Measurements from ENCODE around the gene RXRA.

Gene RXRA

DNA sequence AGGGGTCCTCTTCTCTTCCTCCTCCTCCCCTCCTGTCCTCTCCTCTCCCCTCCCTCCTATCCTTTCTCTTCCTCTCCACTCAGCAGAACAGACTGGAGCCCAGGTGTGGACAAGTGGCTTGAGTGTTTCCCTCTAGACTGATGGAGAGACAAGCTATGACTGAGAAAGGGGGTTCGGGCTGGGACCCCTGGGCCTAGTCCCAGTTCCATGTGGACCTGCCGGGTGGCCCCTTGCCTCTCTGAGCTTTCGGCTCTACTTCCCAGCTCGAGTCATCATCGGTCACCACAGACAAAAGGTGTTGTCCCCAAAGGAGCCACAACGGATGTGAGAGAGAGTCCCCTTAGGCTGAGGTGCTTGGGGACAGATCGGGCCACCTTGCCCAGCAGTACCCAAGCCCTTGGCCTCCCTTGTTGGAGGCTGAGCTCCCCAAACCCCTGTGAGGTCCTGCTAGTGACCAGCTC lies 3.4 kb upstream of the RXRA start:
- no peak for DNase-seq

DNA sequence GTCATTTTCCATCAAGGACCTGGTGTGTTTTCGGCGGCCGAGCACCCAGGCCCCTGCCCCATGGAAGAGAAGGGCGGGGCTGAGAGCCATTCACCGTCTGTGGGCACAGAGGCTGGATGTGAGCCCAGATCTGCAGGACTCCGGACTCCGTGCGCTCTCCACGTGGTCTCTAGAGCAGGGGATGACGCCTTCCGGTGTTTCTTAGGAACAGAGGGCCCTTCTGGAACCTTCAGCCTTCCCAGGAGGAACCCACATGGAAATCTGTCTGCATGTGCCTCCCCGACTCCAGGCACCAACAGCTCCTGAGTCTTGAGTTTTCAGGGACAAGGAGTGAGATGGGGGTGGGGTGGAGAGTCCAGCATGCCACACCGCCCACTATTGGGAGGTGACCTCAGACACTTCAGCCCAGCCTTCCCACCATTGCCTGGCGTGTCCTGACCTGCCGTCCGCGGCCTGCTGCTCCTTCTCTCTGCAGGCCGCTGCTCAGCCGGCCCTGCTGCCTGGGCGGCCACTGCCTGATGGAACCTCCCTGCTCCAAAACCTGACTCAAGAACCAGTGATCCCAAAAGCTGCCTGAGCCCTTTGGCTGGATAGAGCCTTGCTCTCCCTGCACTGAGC lies 2.4 kb upstream of the RXRA start:
- peak in 28 of 56 donors; percentile 21 to 78 (median 52) for DNase-seq

DNA sequence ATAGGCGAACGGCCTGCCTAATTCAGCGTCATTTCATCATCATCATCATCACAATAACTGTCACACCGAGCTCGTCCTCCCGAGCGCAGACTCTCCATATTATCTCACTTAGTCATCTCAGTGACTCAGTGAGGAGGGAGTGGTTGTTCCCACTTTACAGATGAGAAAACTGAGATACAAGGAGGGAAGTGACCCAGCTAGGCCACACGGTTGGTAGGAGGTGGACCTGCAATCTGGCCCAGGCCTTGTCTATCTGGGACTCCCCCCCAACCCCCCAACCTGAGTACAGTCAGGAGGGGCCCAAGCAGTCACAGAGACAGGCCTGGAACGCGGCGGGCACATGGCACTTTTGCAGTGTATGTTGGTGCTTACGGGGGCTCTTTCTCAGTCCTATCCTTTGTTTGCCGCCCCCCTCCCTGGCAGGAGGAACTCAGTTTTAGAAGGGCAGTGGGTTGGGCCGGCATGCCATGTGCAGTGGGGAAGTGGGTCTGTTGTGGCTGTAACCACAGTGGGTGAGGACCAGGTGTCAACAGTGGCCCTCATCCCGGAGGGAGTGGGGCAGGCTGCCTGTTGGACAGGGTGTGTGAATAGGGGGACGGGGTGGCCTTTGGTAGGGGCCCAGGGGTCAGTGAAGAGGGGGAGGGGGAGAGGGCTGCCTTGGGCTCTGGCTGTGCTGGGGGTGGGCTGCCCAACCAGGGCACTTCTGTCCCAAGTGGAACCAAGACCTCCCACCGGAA lies 1.7 kb upstream of the RXRA start:
- no peak for DNase-seq

DNA sequence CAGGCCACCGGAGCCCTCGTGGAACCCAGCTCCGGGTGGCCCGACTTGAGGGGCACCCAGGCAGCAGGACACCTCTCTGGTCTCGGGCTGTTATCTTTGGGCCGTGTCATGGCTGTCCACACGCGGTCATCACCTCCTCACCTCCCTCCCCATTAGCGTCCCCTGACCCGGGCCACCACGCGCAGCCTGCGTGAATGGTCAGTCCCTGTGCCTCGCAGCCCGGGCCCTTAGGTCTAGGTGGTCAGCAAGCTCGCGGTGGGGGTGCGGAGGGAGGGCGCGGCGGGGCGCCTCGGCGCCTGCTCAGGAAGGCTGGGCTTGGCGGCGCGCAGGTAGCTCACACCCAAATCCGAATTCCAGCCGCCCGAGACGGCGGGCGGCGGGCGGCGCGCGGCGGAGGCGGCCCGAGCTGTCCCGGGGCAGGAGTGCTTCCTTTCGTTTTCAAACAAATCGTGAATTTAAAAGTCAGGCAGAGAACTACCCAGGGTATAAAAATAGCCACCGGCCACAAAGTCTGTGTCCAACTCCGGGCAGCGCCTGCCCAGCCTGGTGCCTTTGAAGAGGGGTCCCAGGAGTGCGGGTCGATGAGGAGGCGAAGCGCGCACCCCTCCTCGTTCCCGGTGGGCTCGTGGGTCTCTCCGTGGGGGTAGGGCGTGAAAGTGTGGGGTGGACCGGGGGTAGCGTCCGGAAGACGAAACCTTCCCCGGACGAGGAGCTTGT lies 1.0 kb upstream of the RXRA start:
- peak in 3 of 56 donors; percentile 55 to 60 (median 55) for DNase-seq

DNA sequence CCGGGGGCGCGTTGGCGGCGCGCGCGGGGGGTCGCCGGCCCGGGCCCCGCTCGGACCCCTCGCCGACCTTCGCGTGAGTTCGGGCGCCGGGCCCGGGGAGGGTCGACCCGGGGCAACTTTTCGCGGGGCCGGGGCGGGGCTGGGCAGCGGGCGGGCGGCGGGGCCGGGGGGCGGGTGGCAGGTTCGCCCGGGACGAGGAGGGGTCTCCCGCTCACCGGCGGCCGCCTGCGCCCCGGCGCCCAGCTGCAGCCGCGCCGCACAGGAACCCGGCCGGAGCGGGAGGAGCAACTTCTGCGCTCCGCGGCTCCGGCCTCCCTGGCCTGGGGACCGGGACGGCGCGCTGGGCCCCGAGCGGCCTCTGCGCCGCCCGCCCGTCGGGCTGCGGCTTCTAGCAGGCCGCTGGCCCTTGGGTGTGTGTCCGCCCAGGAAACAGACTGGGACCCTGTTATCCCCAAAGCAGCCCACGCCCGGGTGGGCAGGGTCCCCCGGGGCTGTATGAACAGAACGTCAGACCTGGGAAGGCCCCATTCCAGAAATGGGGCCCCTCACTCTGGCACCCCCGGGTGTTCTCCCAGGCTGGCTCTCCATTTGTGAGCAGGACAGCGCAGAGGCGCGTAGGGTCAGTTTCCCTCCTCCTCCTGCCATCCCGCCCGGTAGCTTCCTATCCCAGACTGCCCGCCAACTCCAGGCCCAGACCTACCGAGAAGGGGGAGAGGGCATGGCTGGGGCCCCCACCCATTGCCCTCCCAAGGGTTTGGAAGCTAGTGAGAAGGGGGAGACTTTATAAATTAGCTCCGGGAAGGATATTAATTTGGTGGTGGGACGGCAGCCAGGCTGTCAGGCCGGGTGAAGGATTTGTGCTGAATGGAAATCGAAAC lies 708 bp downstream of the RXRA start:
- DNase-seq, result no peak

DNA sequence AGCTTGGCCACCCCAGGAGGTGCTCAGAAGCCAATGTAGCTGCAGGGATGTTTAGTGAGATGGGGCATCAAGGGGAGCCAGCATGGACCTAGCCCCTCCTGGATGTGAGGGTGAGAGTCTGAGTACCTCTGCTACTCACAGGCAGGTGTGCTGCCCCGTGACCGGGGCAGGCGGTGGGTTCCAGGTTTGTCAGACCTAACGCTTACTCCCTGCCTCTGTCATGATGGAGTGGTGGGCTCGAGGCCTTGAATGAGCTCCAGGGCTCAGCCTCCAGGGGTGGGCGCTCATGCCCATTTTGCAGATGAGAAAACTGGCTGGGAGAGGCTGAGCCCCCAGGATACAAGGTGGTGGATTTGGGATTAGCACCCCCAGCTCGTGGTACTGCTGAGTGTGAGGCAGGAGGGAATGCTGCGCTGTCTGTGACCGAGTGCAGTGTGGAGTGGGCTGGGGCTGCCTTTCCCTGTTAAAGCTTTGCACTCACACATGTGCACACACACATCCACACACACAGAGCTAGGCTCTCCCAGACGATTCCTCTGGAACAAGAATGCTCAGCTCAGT lies 1.5 kb downstream of the RXRA start:
- DNase-seq, result no peak

DNA sequence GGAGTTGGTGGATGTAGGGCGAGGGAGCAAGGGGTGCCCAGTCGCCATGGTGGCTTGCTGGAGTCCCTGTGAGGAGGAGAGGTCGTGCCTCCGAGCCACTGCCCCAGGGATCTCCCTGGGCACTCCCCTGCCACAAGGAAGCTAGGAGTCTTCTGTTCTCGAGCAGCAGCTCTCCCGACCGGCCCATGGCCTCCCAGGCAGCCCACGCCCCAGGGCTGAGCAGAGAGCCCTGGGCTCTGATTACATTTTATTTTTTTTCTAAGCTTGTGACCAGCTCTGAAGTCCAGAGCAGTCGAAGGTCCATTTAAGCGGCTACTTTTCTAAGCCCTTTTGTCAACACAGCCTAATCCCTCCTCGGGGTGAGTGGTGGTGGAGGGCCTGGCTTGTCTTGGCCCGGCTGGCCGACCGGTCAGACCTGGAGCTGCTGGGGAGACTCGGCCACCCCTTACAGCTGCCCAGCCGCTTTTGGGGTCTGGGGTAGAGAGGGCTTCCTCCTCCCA lies 2.1 kb downstream of the RXRA start:
- no peak for DNase-seq

DNA sequence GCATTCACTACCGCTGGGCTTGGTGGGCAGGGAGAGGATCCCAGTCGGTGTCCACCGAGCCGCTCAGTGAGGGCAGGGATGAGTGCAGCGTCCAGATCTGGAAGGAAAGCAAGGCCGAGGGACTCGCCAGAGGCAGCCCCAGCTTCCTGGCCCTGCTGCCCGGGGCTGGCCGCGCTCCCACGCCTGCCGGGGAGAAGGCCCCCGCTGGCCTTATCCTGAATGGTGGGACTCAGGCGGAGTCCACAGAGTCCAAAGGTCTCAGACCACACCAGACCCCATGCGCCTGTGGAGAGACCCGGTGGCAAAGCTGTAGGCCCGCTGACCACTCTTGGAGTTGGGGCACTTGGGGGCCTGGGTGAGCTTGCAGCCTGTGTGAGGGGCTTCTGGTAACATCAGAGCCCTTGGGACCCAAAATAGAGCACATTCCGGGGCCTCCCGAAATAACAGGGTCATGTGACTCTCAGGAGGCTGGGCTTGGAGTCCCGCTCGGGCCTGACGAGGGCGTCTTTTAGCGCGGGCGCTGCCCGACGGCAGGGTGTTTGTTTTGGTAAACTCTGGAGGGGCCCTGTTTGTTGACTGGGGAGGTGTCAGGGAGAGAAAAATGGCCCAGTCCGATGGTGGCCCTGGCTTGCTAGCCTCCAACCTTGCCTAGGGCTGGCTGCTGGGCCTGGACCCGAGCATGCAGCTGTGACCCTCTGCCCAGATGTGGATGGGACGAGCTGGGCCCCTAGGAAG lies 2.8 kb downstream of the RXRA start:
- DNase-seq, result peak in 3 of 56 donors; percentile 31 to 39 (median 33)

DNA sequence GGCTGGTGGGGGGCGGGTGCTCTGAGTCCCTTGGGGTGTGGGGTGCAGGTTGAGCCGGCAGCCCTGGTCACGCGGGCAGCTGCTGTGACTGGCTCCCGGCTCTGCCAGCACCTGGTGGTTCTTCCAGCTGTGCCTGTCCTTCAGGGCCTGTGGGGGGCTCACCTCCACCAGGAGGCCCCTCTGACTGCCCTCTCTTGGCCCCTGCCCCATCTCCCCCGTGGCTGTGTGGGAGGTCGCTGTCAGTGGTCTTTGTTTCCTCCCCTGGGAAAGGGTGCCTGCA lies 3.3 kb downstream of the RXRA start:
- DNase-seq, result no peak

DNA sequence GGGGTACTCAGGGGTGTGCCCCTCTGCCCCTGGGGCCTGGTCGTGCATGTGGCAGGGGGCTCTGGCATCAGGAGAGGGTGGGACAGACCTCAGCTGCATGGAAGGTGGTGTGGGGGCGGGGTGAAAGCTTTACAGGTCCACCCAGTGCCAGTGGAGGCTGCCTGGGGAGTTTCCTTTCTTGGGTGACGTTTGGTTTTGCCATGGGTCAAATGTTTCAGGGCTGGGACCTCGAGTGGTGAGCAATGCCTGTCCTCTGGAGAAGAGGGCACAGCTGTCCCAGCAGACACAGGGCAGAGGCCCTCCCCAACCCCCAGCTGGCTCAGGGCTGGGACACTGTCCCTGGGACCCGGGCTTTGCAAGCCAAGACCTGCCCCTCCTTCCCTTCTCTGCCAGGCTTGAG lies 3.6 kb downstream of the RXRA start:
- DNase-seq, result peak in 2 of 56 donors; percentile 27 to 33

DNA sequence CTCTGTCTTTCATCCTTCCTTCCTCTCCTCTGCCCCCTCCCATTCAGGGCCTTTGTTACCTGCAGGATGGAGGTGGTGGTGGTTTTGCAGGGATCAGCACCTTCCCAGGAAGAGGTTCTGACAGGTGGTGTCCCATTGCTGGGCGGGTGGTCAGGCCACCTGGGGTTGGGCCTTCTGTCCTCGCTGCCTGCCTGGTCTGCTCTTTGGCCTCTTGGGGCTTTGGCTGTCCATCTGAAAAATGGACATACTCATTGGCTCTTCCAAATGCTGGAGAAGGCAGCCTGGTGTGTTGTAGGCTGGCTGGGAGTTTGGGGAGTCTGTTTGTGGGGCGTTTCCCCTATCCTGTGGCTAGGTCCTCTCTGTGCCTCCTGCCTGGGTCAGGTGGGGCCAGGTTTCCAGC lies 4.3 kb downstream of the RXRA start:
- no peak for DNase-seq

DNA sequence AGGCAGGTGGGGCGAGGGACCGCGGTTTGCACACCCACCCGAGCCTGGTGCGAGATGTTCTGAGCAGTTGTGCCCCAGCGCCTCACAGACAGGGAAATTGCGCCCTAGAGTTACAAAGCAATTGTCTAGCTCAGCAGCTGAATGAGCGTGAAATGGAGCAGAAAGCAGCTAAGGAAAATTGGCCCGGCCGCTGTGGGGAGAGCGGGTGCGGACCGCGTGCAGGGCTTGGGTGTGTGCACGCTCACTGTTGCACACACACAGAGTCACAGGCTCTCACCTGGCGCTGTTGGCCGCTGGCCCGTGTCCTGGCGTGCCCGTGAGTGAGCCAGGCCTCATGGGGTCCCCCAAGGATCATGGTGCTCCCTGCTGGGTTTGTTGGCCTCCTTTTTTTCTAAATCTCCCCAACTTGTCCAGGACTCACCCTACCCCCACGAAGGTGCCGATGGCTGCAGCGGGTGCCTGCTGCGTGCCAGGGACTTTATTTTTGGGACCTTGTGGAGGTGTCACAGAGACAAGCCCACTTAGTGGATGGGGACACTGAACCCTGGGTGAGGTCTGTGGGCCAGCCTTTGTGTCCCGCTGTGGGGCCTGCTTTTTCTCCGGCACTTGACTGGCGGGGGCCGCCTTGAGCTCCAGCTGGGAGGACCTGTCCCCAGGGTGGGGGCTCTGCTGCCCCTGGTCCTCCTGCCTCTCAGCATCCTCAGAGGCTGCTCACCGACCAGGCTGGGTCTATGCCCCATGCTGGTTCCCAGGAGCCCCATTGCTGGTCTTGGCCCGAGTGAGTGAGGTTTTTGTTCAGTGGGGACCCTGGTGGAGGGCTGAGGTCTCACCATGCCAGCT lies 5.2 kb downstream of the RXRA start:
- peak in 9 of 56 donors; percentile 21 to 65 (median 49) for DNase-seq

DNA sequence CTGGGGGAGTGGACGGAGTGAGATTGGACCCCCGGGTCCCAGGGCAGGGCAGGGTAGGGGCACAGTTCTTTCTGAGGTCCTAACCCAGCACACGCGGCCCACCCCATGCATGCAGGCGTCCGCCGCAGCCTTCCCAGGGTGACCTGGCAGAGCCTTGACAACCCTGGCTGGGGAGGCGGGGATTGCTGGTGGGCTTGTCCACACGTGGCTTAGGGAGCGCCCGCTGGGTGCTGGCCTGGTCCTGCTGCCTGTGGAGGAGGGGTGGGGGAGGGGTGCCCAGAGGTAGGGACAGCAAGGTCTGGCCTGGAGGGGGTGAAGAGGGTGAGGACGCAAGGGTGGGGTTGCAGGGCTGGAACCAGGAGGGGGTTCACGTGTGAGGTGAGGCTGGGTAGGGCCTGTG lies 6.0 kb downstream of the RXRA start:
- DNase-seq, result no peak

DNA sequence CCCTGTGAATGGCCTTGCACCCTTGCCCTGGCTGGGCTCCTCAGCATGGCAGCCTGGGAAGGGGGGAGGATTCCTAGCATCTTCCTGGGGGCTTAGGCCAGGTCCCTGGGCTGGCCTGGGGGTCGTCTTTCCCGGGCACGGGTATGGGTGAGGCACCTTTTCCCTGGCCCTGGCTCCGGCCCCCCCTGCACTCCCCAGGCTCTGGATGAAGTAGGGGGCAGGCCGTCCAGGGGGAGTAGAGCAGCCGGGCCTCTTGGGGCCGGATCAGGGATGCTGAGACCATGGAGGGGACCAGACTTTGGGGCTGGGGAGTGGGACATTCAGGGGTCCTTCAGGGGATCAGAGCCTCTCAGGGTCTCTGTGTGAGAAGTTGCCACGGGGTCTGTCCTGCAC lies 6.6 kb downstream of the RXRA start:
- DNase-seq, result no peak

DNA sequence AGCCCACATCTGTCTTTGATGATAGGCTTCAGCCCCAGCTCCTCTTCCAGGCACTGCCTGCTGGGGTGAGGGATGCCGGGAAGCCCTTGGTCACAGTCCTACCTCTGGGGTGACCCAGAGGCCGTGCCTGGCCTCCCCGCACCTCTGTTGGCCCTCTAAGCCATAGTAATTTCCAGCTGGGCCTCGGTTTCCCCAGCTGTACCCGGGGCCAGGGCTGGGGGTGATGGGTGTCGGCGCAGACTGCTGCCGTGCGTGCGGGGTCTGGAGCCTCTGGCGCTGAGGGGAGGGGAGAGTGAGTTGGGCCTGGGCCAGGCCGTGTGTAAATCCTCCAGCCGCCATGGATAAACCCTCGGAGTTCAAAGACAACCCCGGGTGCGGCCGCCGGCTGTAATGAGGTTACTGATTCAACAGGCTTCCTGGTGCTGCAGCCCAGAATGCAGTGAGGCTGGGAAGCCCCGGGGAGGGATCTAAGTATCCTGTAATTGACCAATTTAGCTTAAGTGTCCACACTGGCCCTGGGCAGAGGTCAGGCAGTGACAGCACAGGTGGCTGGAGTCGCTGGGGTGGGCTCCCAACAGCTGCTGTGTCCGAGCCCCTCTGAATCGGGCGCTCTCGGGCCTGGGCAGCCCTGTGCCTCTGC lies 7.1 kb downstream of the RXRA start:
- DNase-seq, result no peak

DNA sequence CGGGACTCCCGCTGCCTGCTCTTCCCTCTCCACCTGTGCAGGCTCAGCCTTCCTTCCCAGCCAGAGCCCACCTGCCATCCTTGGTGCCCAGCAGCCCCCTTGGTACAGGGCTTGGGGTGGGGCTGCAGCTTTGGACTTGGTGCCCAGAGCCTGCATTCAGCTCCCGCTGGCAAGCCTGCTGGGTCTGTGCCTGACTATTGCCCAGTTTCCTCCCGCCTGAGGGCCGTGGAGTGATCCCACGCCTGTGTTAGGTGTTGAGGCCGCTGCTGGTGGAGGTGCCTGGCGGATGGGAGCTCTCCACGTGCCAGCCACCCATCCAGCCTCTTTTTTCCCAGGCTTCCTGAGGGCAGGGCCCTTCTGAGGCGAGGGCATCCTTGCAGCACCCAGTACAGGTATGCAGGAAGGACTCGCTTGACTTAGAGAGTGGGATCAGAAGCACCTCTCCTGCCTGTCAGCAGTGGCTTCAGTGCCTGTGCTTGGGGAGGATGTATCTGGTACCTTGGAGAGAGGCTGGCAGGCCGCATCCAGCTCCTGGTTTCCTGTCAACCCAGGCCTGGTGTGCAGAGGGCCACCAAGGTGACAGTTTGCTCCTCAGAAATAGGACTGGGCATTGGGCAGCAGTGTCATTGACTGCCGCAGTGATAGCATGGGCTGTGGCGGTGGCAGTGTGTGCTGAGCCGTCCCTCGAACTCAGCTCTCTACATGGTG lies 7.8 kb downstream of the RXRA start:
- DNase-seq, result peak in 2 of 56 donors; percentile 20 to 24

DNA sequence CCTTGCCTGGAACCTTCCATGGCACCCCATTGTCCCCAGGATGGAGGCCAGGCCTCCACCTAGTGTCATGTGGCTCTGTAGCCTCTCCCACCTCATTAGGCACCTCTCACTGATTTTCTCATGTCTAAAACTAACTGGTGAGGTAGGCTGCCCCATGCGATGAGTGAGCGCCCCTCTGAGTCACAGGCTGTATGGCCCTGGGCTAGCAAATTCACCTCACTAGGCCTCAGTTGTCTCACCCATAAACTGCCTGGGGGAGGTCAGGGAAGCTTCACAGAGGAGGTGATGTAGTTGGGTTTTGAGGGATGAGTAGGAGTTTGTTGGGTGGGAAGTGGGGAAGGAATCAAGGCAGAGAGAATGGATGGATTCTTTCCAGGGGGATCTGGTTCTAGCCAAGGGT lies 8.8 kb downstream of the RXRA start:
- DNase-seq, result no peak

DNA sequence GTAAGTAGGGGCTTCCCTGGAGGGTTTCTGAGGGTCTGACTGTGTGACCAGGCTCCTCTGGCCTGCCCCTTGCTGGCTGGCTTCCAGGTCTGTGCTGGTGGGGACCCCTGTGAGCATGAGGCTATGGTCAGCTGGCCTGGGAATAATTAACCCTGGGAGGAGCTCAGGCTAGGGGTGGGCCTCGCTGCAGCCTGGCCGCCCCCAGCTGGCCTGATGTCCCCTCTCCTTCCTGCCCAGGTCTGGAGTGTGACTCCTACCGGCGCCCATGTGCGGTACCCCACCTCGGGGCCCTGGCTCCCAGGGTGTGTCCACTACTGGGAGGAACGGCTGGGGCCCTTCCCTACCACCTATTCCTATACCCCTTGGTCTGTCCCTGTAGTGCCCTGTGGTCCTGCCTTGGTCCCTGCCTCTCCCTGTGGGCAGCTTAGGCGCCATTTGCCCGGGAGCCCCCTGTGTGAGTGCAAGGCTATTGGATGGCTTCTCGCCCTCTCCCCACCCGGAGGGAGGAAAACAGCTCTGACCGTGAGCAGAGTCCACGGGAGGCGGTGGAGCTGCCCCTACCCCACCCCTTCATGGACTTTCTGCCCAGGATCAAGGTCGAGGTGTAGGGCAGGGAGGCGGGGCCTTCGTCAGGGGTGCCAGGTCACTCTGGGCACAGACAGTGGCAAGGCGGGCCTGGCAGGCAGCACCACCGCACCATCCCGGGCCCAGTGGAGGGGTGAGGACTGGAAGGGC lies 9.4 kb downstream of the RXRA start:
- no peak for DNase-seq

Measured in nucleus accumbens (tissue), 56 donors.